ENCODE data around the gene ZSWIM7.
"Not testable (repeated sequence)": the region's sequence is repeated elsewhere in the genome, so short reads cannot be mapped to it uniquely, and the experiment has no call there.

ZSWIM7 gene

GRCh38 chr17:15942207-15942833 lies 57.2 kb downstream of the ZSWIM7 start:
- no peaks in the 10 kb centered on the region for H3K36me3 Mint-ChIP-seq (ENCODE audit: low read depth)
- no peaks in the 10 kb centered on the region for H3K9me3 Mint-ChIP-seq
- TF ChIP-seq CTCF (IDR thresholded peaks at IDR 0.05; ENCODE audit: unreplicated experiment in 3 of 3) = no peak
- H3K4me1 Mint-ChIP-seq = peaks cover 19% of the 10 kb centered on the region
- peaks cover 41% of the 10 kb centered on the region for H3K27me3 Mint-ChIP-seq (ENCODE audit: low read depth)
- H3K4me3 Mint-ChIP-seq = no peak overlapping the region
- H3K27ac Mint-ChIP-seq = no peak overlapping the region

- H3K27me3 Mint-ChIP-seq (ENCODE audit: low read depth) = peaks cover 37% of the 10 kb centered on the region
- H3K4me1 Mint-ChIP-seq = peaks cover 14% of the 10 kb centered on the region
- no peaks in the 10 kb centered on the region for H3K9me3 Mint-ChIP-seq
- TF ChIP-seq CTCF (IDR thresholded peaks at IDR 0.05; ENCODE audit: unreplicated experiment in 3 of 3) = no peak
- H3K4me3 Mint-ChIP-seq = no peak overlapping the region
- no peak overlapping the region for H3K27ac Mint-ChIP-seq
- H3K36me3 Mint-ChIP-seq (ENCODE audit: low read depth) = no peaks in the 10 kb centered on the region
Measured at GRCh38 chr17:15941781-15942180, 57.7 kb downstream of the ZSWIM7 start.

GRCh38 chr17:15936481-15936880 lies 63.0 kb downstream of the ZSWIM7 start:
- H3K27ac Mint-ChIP-seq; H3K4me1 Mint-ChIP-seq; H3K9me3 Mint-ChIP-seq; H3K36me3 Mint-ChIP-seq (ENCODE audit: low read depth); H3K27me3 Mint-ChIP-seq (ENCODE audit: low read depth); H3K4me3 Mint-ChIP-seq: not testable (repeated sequence)

GRCh38 chr17:15935891-15936290 lies 63.6 kb downstream of the ZSWIM7 start:
- no peak overlapping the region for H3K4me3 Mint-ChIP-seq
- peaks cover 3% of the 10 kb centered on the region for H3K27me3 Mint-ChIP-seq (ENCODE audit: low read depth)
- no peaks in the 10 kb centered on the region for H3K36me3 Mint-ChIP-seq (ENCODE audit: low read depth)
- H3K9me3 Mint-ChIP-seq = no peaks in the 10 kb centered on the region
- no peak for TF ChIP-seq CTCF (IDR thresholded peaks at IDR 0.05; ENCODE audit: unreplicated experiment in 3 of 3)
- H3K27ac Mint-ChIP-seq = no peak overlapping the region
- no peaks in the 10 kb centered on the region for H3K4me1 Mint-ChIP-seq

GRCh38 chr17:15934866-15935265 lies 64.6 kb downstream of the ZSWIM7 start:
- no peaks in the 10 kb centered on the region for H3K27me3 Mint-ChIP-seq (ENCODE audit: low read depth)
- no peaks in the 10 kb centered on the region for H3K4me1 Mint-ChIP-seq
- TF ChIP-seq CTCF (IDR thresholded peaks at IDR 0.05; ENCODE audit: unreplicated experiment in 3 of 3) = no peak
- H3K36me3 Mint-ChIP-seq (ENCODE audit: low read depth) = no peaks in the 10 kb centered on the region
- H3K27ac Mint-ChIP-seq = no peak overlapping the region
- no peak overlapping the region for H3K4me3 Mint-ChIP-seq
- no peaks in the 10 kb centered on the region for H3K9me3 Mint-ChIP-seq

GRCh38 chr17:15931394-15931793 lies 68.1 kb downstream of the ZSWIM7 start:
- no peak for TF ChIP-seq CTCF (IDR thresholded peaks at IDR 0.05; ENCODE audit: unreplicated experiment in 3 of 3)
- H3K27ac Mint-ChIP-seq = no peak overlapping the region
- no peaks in the 10 kb centered on the region for H3K36me3 Mint-ChIP-seq (ENCODE audit: low read depth)
- no peaks in the 10 kb centered on the region for H3K9me3 Mint-ChIP-seq
- no peaks in the 10 kb centered on the region for H3K4me1 Mint-ChIP-seq
- H3K27me3 Mint-ChIP-seq (ENCODE audit: low read depth) = peaks cover 7% of the 10 kb centered on the region
- no peak overlapping the region for H3K4me3 Mint-ChIP-seq

Measured in nephron (organoid).